Measurements from ENCODE around the gene SLC38A2.

DNA sequence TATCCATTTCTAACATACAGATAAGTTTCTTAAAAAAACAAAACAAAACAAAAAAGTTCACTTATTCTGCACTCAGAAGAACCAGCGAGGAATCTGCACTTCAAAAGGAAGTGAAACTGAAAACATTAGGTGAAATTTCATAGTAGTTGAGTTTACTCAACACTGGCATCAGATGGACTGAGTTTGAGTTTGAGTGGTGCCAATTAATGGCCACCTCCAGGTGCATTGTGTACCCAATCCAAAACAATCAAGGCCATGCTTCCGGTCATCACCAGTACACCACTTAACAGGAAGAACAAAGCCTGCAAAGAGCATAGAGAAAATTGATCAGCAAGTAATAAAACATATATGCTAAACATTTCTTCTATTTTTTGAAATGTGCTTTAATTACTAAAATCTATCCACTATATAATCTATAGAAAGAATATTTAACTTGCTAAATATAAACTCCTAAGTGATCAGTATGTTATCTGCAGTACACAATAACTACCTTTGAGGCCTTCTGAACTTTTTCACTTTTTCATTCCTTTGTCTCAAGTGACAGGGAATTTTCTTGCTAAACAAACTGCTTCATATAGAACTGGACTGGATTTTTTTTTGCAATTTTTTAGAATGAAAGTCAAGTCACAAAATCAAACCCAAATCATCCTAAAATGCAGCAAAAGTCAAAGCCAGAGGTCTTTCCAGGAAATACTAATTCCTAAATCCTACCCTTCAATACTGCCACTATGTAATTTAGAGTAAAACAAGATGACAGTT is 11.5 kb downstream of the SLC38A2 start:
- TF ChIP-seq, protein P1, sequence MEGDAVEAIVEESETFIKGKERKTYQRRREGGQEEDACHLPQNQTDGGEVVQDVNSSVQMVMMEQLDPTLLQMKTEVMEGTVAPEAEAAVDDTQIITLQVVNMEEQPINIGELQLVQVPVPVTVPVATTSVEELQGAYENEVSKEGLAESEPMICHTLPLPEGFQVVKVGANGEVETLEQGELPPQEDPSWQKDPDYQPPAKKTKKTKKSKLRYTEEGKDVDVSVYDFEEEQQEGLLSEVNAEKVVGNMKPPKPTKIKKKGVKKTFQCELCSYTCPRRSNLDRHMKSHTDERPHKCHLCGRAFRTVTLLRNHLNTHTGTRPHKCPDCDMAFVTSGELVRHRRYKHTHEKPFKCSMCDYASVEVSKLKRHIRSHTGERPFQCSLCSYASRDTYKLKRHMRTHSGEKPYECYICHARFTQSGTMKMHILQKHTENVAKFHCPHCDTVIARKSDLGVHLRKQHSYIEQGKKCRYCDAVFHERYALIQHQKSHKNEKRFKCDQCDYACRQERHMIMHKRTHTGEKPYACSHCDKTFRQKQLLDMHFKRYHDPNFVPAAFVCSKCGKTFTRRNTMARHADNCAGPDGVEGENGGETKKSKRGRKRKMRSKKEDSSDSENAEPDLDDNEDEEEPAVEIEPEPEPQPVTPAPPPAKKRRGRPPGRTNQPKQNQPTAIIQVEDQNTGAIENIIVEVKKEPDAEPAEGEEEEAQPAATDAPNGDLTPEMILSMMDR (conservative IDR thresholded peaks at IDR 0.05; ENCODE audit: low read length) = no peak
- TF ChIP-seq EZH2phosphoT487 (IDR thresholded peaks at IDR 0.05; ENCODE audit: borderline replicate concordance, low read depth, low read length) = no peak
